HG03521 (cell line): ENCODE measurements around the gene ZDHHC14.

Source experiments
- ATAC-seq: cut with Tn5 transposase; IDR thresholded peaks from one replicate; pipeline ENCODE4 v1.9.1; 2021; ENCODE audit warnings: mild to moderate bottlenecking, moderate library complexity; ENCODE audit not compliant: unreplicated experiment

ZDHHC14 gene

DNA sequence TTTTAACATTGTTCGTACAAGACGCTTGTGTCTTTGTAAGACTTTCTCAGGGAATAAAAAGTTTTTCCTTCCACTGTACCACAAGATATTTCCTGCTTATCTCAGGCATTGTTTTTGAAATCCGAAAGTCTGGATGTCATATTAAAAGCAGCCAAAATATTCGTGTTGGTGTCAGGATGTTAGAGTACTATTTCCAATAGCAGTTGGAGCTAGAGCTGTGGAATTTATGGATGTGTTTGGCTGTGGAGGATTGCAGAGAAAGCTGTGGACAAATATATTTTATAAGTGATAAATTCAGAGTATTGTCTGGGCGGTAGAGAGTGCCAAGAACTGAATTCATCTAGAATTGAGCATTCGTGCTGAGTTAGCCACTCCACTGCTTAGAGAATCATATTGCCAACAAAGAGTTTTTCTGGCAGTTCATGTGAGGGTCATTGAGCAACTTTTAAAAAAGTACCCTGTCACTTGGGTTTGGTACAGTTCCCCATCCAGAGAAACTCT is 57.7 kb downstream of the ZDHHC14 start:
- ATAC-seq, result no peak

GRCh38 chr6:157440171-157440570 is 59.2 kb downstream of the ZDHHC14 start:
- no peak for ATAC-seq

GRCh38 chr6:157442291-157442690 is 61.3 kb downstream of the ZDHHC14 start:
- ATAC-seq, result no peak

DNA sequence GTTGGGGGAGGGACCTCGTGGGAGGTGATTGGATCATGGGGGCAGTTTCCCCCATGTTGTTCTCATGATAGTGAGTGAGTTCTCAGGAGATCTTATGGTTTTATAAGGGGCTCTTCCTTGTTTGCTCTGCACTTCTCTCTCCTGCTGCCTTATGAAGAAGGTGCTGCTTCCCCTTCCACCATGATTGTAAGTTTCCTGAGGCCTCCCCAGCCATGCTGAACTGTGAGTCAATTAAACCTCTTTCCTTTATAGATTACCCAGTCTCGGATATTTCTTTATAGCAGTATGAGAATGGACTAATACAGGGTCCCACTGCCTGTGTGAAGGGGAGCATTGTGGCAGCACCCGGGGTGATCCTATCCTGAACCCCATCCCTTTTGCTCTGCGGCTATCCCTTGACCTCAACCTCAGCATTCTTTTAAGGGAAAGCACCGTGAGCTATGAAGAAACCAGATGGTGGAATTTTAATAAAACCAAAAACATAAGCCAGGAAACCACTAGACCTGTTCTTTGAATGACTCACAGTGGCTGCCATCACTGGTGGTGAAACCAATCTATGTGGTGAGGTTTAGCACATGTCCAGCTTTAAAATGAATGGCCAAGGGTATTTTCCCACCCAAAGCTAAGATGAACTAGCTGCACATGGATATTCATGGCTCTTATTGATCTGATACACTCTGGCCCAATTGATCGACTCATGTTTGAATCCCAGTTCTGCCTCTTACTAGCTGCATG is 62.2 kb downstream of the ZDHHC14 start:
- ATAC-seq, result peak; percentile 75

GRCh38 chr6:157445277-157446009 is 64.5 kb downstream of the ZDHHC14 start:
- no peak for ATAC-seq

DNA sequence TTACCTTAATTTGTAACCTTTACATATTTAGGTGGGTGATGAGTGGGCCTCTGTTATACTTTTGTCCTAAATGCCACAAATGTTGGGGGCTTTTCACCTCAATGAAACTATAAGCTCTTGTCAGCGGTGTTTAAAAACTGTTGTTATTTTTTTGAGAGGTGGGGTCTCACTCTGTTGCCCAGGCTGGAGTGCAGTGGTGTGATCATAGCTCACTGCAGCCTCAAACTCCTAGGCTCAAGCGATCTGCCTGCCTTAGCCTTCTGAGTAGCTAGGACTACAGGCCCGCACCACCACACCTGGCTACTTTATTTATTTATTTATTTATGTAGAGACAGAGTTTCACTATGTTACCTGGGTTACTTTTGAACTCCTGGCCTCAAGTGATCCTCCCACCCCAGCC is 66.7 kb downstream of the ZDHHC14 start:
- no peak for ATAC-seq

- ATAC-seq, result no peak
Observed at GRCh38 chr6:157449610-157450009, 68.6 kb downstream of the ZDHHC14 start.

GRCh38 chr6:157450931-157451742 is 70.1 kb downstream of the ZDHHC14 start:
- ATAC-seq, result no peak

GRCh38 chr6:157452096-157452495 is 71.1 kb downstream of the ZDHHC14 start:
- no peak for ATAC-seq

- no peak for ATAC-seq
Observed at GRCh38 chr6:157453131-157453530, 72.1 kb downstream of the ZDHHC14 start.

DNA sequence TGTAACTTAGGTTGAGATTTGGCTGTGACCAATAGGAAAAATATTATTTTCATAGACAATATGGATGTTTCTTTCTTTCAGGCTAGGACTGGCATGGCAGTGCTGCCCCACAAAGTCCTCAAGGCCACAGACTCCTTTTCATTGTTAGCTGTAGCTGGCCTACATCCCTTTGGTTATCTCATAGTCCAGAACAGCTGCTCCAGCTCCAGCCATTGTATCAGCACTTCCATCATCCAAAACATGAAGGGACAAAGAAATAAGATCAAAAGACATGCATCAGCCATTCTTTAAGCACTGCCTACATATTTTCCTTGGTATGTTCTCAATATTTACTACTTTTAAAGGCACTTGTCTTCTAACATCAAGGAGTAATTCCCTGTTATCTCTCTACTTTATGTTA is 73.0 kb downstream of the ZDHHC14 start:
- ATAC-seq, result no peak

GRCh38 chr6:157454762-157455714 is 74.0 kb downstream of the ZDHHC14 start:
- ATAC-seq, result no peak

- no peak for ATAC-seq
Observed at GRCh38 chr6:157455731-157456523, 74.9 kb downstream of the ZDHHC14 start.

GRCh38 chr6:157456524-157456829 is 75.5 kb downstream of the ZDHHC14 start:
- peak; percentile 54 for ATAC-seq

- no peak for ATAC-seq
Observed at GRCh38 chr6:157457787-157458186, 76.8 kb downstream of the ZDHHC14 start.

- no peak for ATAC-seq
Observed at GRCh38 chr6:157459327-157459726, 78.3 kb downstream of the ZDHHC14 start.

DNA sequence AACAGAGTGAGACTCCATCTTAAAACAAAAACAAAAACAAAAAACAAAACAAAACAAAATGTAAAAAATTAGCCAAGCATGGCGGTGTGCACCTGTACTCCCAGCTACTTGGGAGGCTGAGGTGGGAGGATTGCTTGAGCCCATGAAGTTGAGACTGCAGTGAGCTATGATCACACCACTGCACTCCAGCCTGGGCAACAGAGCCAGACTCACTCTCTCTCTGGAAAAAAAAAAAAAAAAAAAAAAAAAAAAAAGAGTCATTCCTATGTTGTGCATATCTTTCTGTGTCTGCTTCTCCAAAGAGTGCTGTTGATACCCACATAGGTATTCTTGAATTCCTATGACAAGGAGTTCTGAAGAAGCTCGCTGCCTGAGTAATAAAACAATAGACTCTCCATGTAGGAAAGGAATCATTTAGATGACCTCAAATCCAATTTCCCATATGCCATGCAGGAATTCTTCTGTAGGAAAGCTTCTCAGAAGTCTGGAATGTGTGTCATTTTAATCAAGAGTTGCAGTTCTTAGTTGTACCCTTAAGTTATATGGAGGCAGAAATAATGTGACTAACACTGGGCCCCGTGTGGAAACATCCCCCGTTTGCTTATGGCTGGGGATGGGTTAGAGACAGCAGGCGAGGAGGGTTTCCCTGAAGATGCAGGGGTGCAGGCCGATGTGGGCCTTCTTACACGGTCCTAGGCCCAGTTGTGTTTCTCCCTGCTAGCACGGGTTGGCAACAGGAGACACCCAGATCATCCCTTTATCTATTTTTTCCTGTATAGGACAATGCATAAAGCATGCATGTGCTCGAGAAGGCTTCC is 79.4 kb downstream of the ZDHHC14 start:
- no peak for ATAC-seq

DNA sequence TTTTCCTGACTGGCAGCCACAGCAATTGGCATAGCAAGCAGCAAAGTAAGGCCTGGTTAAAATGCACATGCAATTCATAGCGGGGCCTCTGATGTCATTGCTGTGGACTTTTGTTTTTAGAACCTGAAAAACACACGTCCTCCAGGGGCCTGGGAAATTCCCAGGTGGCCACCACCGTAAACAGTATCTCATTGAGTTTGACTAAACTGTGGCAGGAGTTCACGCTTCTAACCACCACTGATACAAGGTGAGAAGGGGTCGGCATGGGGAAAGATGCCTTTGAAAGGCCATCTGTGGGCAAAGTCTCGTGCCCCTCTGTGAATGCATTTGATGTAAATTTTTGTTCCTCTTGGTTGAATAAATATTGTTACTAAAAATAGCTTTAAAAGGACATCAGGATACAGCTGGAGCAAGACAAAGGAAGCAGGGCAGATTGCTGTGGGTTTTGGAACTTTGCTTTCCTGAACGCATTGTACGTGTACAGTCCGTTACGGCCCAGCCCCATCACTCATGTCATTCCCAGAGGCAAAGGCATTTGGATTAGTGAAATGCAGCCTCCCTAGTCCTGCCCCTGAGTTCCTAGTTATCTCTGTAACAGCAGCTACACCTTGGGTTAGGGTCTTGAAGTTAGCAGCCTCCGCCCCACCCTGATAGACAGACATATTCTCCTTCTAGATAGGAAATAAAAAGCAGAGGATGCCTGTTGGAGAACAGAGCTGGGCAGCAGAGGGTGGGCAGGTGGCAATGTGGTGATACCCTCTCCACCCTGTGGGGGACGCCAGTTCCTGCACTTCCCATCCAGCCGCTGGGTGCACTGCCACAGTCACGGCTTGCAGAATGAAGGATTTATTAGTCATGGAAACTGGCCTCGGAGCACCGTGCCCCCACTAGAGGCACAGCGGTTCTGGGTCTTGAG is 80.3 kb downstream of the ZDHHC14 start:
- ATAC-seq, result peak; percentile 31
